HEK293T (cell line): Measurements from ENCODE around the gene FXN.

Experiments
- CTCF ChIA-PET: fragments of 350-600 bp; formaldehyde crosslinking; extraction: SDS; loops from one replicate; lab custom pipeline; 2021; ENCODE audit warnings: antibody characterized with exemption, inconsistent platforms; lab: Yijun Ruan, JAX
- POLR2A ChIA-PET: fragments of 350-600 bp; formaldehyde crosslinking; extraction: SDS; loops from one replicate; lab custom pipeline; 2020; ENCODE audit warnings: antibody characterized with exemption, inconsistent platforms; lab: Yijun Ruan, JAX
- DNase-seq: peaks from one replicate; pipeline ENCODE4 v3.0.0; 2012; ENCODE audit warnings: mixed read lengths; ENCODE audit errors: extremely low spot score
- ARNT ChIP-seq: fragments of 450-650 bp; IDR thresholded peaks from 2 replicates; pipeline ENCODE4 v1.6.1; 2017; ENCODE audit warnings: mild to moderate bottlenecking
- BHLHE40 ChIP-seq: fragments of 450-650 bp; IDR thresholded peaks from 2 replicates; pipeline ENCODE4 v1.6.1; 2016; ENCODE audit warnings: mild to moderate bottlenecking, moderate library complexity, borderline replicate concordance
- CTBP1 ChIP-seq: fragments of 450-650 bp; IDR thresholded peaks from 2 replicates; pipeline ENCODE4 v1.6.1; 2016; ENCODE audit warnings: borderline replicate concordance
- ELF4 ChIP-seq: fragments of 450-650 bp; IDR thresholded peaks from 2 replicates; pipeline ENCODE4 v1.6.1; 2017; ENCODE audit warnings: antibody characterized with exemption
- FOXA1 ChIP-seq: fragments of 450-650 bp; IDR thresholded peaks from 2 replicates; pipeline ENCODE4 v1.6.1; 2016; ENCODE audit warnings: mild to moderate bottlenecking
- FOXK2 ChIP-seq: fragments of 450-650 bp; IDR thresholded peaks from 2 replicates; pipeline ENCODE4 v1.6.1; 2016; ENCODE audit warnings: mild to moderate bottlenecking
- FOXM1 ChIP-seq: fragments of 450-650 bp; IDR thresholded peaks from 2 replicates; pipeline ENCODE4 v1.6.1; 2017; ENCODE audit warnings: mild to moderate bottlenecking, borderline replicate concordance
- HDGF ChIP-seq: fragments of 450-650 bp; IDR thresholded peaks from 2 replicates; pipeline ENCODE4 v1.6.1; 2017; ENCODE audit warnings: antibody characterized with exemption, borderline replicate concordance
- L3MBTL2 ChIP-seq: fragments of 450-650 bp; conservative IDR thresholded peaks from 2 replicates; pipeline ENCODE4 v1.6.1; 2016; ENCODE audit warnings: mild to moderate bottlenecking
- LEF1 ChIP-seq: fragments of 450-650 bp; IDR thresholded peaks from 2 replicates; pipeline ENCODE4 v1.6.1; 2017; ENCODE audit warnings: mild to moderate bottlenecking, borderline replicate concordance
- NFRKB ChIP-seq: fragments of 450-650 bp; IDR thresholded peaks from 2 replicates; pipeline ENCODE4 v1.6.1; 2016; ENCODE audit warnings: mild to moderate bottlenecking, moderate library complexity
- PKNOX1 ChIP-seq: fragments of 450-650 bp; IDR thresholded peaks from 2 replicates; pipeline ENCODE4 v1.6.1; 2016
- SP1 ChIP-seq: fragments of 450-650 bp; IDR thresholded peaks from 2 replicates; pipeline ENCODE4 v1.6.1; 2017
- SUZ12 ChIP-seq: fragments of 450-650 bp; IDR thresholded peaks from 2 replicates; pipeline ENCODE4 v1.6.1; 2016; ENCODE audit warnings: mild to moderate bottlenecking
- TARDBP ChIP-seq: fragments of 450-650 bp; IDR thresholded peaks from 2 replicates; pipeline ENCODE4 v1.6.1; 2016
- ZNF384 ChIP-seq: fragments of 450-650 bp; IDR thresholded peaks from 2 replicates; pipeline ENCODE4 v1.6.1; 2016

Gene FXN

GRCh38 chr9:69058101-69058500 lies 22.5 kb downstream of the FXN start:
- CTCF ChIA-PET: no interaction called here
- POLR2A ChIA-PET: interaction anchor here (0.8 kb wide), 1 partner anchor 22 kb away, joined by 3 read pairs; the partner anchor contains the start of gene FXN
- TF ChIP-seq FOXK2: no peak
- TF ChIP-seq NFRKB: no peak
- no peak for TF ChIP-seq FOXA1
- no peak for TF ChIP-seq ZNF384
- no peak for TF ChIP-seq BHLHE40
- no peak for TF ChIP-seq SUZ12
- no peak for TF ChIP-seq PKNOX1
- DNase-seq: no peak

- TF ChIP-seq FOXM1: no peak
- no peak for TF ChIP-seq ARNT
- TF ChIP-seq PKNOX1: no peak
- no peak for TF ChIP-seq CTBP1
- TF ChIP-seq L3MBTL2: no peak
- no peak for TF ChIP-seq ELF4
- no peak for TF ChIP-seq LEF1
- no peak for TF ChIP-seq ZNF384
- TF ChIP-seq FOXA1: no peak
- no peak for TF ChIP-seq SP1
- TF ChIP-seq SUZ12: no peak
- no peak for TF ChIP-seq NFRKB
- no peak for TF ChIP-seq HDGF
- no peak for TF ChIP-seq FOXK2
- TF ChIP-seq TARDBP: no peak
- no peak for TF ChIP-seq BHLHE40
- ChIA-PET POLR2A (no interaction called here), CTCF (no interaction called here)
- DNase-seq: no peak
Observed at GRCh38 chr9:69060766-69061165, 25.2 kb downstream of the FXN start.

- ChIA-PET CTCF (no interaction called here), POLR2A (no interaction called here)
- no peak for TF ChIP-seq SUZ12
- TF ChIP-seq HDGF: no peak
- TF ChIP-seq ELF4: no peak
- no peak for TF ChIP-seq ARNT
- TF ChIP-seq L3MBTL2: no peak
- no peak for TF ChIP-seq FOXA1
- TF ChIP-seq ZNF384: no peak
- no peak for DNase-seq
Observed at GRCh38 chr9:69062195-69062594, 26.6 kb downstream of the FXN start.

GRCh38 chr9:69063839-69064238 lies 28.3 kb downstream of the FXN start:
- TF ChIP-seq CTBP1 (no peak), ZNF384 (no peak), PKNOX1 (no peak), SP1 (no peak), FOXA1 (no peak), NFRKB (no peak), LEF1 (no peak), SUZ12 (no peak), L3MBTL2 (no peak), FOXK2 (no peak), FOXM1 (no peak), BHLHE40 (no peak), TARDBP (no peak), ARNT (no peak), HDGF (no peak)
- DNase-seq: no peak
- POLR2A ChIA-PET: no interaction called here
- CTCF ChIA-PET: no interaction called here

GRCh38 chr9:69065660-69066059 lies 30.1 kb downstream of the FXN start:
- ChIA-PET CTCF (no interaction called here), POLR2A (no interaction called here)

More at GRCh38 chr9:69065660-69066059, 30.1 kb downstream of the FXN start:
- no peak for DNase-seq
- no peak for TF ChIP-seq FOXK2
- TF ChIP-seq HDGF: no peak
- TF ChIP-seq TARDBP: no peak
- TF ChIP-seq ARNT: no peak
- no peak for TF ChIP-seq CTBP1
- no peak for TF ChIP-seq LEF1
- no peak for TF ChIP-seq BHLHE40
- TF ChIP-seq ZNF384: no peak
- TF ChIP-seq FOXA1: no peak
- TF ChIP-seq FOXM1: no peak
- TF ChIP-seq L3MBTL2: no peak
- TF ChIP-seq SUZ12: no peak
- no peak for TF ChIP-seq ELF4
- no peak for TF ChIP-seq NFRKB
- no peak for TF ChIP-seq PKNOX1
